LoVo (cell line): Measurements from ENCODE around the gene ITPR2.
A peak's percentile ranks its signal among the peaks of the same experiment; 100 is the strongest.
"Not testable (repeated sequence)": the region's sequence is repeated elsewhere in the genome, so short reads cannot be mapped to it uniquely, and the experiment has no call there.

ENCODE experiments used
- DNase-seq: peaks from one replicate; pipeline ENCODE4 v3.0.0-alpha.2; 2016; ENCODE audit warnings: low spot score

ITPR2 gene

DNA sequence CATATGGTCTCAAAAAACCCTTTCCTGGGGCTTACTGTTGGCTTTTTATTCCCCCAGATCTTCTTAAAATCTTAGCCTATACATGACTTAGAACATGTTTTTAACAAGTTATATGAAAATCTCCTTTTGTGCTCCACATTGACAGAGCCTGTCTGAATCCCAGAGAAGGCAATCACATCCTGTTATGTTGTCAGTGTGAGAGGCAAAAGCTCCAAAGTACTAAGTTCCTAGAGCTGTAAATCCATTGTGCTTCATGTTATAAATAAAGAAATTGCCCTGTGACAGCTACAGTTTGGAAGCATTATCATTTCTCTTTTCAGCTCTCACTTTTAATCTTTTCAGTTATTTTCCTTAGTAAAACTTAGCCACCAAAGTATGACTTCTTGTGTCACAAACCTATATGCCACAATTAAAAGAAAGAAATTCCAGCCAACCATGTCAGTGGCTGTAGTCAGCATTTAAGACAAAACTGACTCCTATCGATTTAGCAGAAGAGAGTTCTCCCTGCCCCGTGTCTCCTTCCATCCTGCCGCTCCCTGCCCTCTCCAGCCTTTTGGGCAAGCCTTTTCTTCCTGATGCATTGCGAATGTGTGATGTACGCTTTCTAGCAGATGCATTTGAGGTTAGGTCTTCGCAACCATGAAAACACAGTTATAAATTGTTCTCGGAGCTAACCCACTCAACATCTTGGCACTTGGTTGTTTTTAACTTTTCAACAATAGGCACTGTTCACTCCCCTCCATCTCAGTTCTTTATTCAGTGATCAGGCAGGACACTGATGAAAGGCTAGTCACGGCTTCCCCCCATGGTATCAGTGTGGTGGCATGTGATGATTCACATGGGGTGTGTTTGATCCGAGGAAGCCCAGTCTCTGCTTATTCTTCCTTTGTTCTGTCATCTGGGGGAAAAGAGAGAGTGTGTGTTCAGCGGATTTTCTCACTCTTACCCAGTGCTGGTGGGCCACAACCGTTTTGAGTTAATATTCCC is 494.1 kb downstream of the ITPR2 start:
- DNase-seq = no peak

GRCh38 chr12:26335651-26336050 is 497.3 kb downstream of the ITPR2 start:
- no peak for DNase-seq

DNA sequence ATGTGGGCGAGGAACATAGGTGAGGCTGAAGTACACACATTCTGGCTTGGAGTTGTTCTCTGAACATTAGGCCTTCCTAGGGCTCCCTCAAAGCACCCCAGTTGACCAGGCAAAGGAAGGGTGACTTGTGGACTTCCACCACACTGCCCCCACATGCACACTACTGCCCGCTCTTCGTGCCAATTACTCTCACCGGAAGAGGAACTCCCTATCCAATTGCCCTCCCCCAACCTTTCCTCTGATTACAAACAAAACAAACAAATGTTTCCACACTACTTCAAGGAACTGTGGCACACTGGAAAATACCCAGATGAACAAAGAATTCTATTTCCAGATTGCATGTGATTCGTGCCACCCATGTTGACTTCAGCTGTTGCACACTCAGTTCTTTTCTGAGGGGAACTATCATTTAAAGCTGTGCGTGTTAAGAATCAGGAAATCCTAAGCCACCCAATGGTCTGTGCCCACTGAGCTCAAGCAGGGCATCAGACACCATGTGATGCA is 498.3 kb downstream of the ITPR2 start:
- DNase-seq = no peak

- DNase-seq = no peak
Measured at GRCh38 chr12:26331960-26332359, 501.0 kb downstream of the ITPR2 start.

DNA sequence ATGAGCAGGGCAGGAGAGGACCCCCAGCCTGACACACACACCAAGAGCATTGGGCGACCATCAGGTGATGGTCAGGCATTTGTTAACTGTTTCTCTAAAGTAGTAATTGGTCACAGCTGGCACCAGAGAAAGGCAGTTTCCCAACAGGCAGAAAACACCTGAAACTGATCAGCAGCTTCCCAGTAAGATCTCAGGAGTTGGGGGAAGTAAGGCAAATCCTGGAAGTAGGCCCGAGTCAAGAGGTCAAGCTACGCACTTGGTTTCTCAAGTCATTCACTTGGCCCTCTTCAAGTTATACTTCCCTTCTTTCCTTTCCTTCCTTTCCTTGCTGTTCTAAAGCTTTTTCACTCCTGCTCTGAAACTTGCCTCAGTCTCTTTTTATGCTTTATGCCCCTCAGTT is 501.9 kb downstream of the ITPR2 start:
- DNase-seq = no peak

DNA sequence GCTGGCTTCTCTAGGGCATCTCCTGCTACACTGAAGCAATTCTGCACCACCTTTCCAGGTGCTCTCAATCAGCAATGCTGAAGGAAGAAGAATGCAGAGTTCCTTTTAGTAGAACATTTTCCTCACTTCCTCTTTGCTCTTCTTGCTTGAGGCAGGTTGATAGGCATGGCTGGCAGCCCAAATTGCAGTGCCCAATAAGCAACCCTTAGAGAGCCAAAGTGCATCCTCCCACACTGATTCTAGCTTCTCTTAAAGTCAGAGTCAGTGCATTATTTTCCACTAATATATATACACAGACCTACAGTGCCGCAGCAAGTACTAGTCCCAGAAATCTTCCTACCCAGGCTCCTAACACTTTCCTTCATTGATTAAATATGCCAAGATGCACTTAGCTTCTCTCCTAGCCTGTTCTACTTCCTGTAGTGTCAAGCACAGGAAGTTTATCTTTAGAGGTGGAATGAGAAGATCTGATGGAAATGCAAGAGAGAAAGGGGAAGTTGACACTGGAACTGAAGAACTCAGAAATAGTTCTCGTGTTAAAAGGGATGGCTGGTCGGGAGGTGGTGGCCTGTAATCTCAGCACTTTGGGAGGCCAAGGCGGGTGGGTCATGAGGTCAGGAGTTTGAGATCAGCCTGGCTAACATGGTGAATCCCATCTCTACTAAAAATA is 504.9 kb downstream of the ITPR2 start:
- no peak for DNase-seq

DNA sequence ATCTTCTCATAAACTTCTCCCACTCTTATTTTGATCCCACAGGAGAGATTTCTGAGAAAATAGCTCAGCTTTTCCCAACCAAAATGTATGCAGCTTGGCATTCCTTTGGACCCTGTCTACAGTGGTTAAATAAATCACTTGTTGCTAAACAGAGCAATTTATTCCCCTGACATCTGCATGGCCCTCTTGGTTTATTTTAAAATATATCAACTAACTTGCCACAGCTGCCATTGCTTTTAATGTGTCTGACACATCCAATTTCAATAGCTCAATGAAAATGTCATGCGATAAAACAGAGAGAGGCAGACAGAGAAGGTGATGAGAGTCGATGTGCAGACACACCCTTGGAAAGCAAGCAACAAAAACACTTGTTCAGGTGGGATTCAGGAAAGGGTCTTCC is 509.3 kb downstream of the ITPR2 start:
- no peak for DNase-seq

GRCh38 chr12:26319511-26319910 is 513.5 kb downstream of the ITPR2 start:
- DNase-seq = peak; percentile 42

DNA sequence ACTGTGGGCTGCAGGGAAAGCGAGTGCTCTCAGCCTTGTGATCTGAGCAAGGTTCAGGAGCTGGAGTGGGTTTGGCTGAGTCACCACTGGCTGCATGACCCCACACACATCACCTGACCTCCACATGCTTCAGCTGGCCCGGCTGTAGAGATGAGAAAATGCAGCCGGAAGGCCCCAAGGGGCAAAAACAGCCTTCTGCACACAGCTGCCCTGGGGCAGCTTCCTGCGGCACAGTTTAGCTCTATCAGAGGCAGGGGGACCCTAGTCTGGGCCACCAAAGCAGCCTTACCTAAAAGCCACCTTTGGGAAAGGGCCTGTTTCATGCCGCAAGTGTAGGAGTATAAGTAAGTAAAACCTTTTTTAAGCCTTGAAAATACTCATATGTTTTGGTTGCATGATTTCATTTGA is 514.3 kb downstream of the ITPR2 start:
- no peak for DNase-seq

- peak; percentile 22 for DNase-seq
Measured at GRCh38 chr12:26317942-26318575, 514.9 kb downstream of the ITPR2 start.

DNA sequence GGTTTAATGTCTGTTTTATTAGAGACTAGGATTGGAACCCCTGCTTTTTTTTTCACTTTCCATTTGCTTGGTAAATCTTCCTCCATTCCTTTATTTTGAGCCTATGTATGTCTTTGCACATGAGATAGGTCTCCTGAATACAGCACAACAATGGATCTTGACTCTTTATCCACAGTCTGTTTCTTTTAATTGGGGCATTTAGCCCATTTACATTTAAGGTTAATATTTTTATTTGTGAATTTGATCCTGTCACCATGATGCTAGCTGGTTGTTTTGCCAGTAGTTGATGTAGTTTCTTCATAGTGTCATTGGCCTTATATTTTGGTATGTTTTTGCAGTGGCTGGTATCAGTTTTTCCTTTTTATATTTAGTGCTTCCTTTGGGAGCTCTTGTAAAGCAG is 518.9 kb downstream of the ITPR2 start:
- DNase-seq = not testable (repeated sequence)

GRCh38 chr12:26310489-26310888 is 522.5 kb downstream of the ITPR2 start:
- DNase-seq = not testable (repeated sequence)

- no peak for DNase-seq
Measured at GRCh38 chr12:26309634-26310033, 523.4 kb downstream of the ITPR2 start.

DNA sequence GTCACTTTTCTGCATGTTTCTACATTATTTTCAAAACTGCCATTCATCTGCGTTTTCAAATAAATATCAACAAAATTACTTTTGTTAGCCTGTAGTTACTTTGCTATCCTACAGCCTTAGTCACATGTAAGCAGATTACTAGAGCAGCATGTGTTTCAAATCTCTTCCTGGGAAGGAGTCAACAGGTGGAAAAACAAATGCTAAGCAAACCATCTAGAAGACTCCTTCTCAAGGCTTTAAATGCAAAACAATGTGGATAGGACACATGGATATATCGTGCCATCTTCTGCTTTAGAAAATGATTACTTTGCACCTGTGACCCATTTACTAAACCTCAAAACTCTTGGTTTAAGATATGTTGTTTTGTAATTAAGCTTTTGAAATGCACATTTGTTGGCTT is 528.7 kb downstream of the ITPR2 start:
- DNase-seq = no peak

- no peak for DNase-seq
Measured at GRCh38 chr12:26303418-26303817, 529.6 kb downstream of the ITPR2 start.

DNA sequence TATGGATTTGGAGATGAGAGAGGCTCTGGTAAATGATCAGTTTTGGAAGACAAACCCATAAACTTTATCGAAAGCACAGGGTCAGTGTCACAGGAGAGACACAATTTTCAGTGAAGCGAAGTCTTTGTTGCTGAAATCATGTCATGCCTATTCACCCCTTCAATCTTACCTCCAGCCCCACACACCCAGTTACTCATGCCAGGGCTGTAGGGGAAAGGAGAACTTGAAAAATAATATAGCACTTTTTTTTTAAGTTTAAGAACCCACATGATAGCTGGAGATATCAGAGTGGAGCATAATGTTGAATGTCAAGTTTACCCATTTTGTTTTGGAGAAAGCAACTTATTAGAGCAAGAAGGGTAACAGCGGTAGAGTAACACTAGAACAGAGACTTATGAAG is 530.2 kb downstream of the ITPR2 start:
- no peak for DNase-seq

DNA sequence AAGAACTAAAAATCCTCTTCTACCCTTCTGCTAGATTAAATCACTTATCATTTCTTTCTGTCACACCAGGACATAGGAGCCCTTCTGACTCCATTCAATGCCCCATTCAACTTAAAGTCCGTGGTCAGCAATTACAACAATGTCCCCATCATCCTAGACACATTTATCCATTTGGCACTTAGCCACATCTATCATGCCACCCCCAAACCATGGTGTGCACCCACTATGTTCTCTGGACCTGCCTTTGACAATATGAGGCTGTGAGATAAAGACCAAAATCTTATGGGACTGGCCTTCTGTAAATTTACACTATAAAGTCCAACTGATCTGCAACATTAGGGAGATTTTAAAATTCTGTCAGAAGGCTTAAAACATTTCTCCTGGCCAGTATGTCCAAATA is 533.2 kb downstream of the ITPR2 start:
- DNase-seq = no peak

- DNase-seq = peak; percentile 81
Measured at GRCh38 chr12:26298785-26299621, 534.0 kb downstream of the ITPR2 start.

GRCh38 chr12:26297396-26298070 is 535.5 kb downstream of the ITPR2 start:
- no peak for DNase-seq

GRCh38 chr12:26295001-26295400 is 538.0 kb downstream of the ITPR2 start:
- DNase-seq = no peak

GRCh38 chr12:26293612-26294011 is 539.4 kb downstream of the ITPR2 start:
- no peak for DNase-seq
